ENCODE results near the gene MUSTN1.

- TF ChIP-seq, protein P1, sequence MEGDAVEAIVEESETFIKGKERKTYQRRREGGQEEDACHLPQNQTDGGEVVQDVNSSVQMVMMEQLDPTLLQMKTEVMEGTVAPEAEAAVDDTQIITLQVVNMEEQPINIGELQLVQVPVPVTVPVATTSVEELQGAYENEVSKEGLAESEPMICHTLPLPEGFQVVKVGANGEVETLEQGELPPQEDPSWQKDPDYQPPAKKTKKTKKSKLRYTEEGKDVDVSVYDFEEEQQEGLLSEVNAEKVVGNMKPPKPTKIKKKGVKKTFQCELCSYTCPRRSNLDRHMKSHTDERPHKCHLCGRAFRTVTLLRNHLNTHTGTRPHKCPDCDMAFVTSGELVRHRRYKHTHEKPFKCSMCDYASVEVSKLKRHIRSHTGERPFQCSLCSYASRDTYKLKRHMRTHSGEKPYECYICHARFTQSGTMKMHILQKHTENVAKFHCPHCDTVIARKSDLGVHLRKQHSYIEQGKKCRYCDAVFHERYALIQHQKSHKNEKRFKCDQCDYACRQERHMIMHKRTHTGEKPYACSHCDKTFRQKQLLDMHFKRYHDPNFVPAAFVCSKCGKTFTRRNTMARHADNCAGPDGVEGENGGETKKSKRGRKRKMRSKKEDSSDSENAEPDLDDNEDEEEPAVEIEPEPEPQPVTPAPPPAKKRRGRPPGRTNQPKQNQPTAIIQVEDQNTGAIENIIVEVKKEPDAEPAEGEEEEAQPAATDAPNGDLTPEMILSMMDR (IDR thresholded peaks at IDR 0.05; ENCODE audit: low read length) = no peak
- no peak for TF ChIP-seq EZH2 (IDR thresholded peaks at IDR 0.05; ENCODE audit: borderline replicate concordance, low read length)
Measured at GRCh38 chr3:52796411-52796810, 38.4 kb downstream of the MUSTN1 start.
